Natural killer cell (primary cell): ENCODE measurements around the gene ADD1. TPM values are rescaled to one million over a fixed set of nuclear protein-coding genes. Genes with fewer than 3 reads are reported as not detected.

ENCODE experiments used
- ATAC-seq, 3 donors: fragments of 150-1000 bp in 2 of 3; fragments of 200-7000 bp in 1 of 3; cut with Tn5 transposase; 1 replicate in 1 of 3; 2 replicates in 2 of 3; pipeline ENCODE4 v1.10.0; 2021; ENCODE audit warnings: mild to moderate bottlenecking in 2 of 3, moderate library complexity in 2 of 3
- DNase-seq, 2 donors: peaks; one replicate each; pipeline versions ENCODE4 v3.0.0 to v3.0.0-alpha.2; 2013 to 2021; ENCODE audit warnings: mixed read lengths in 1 of 2
- H3K27ac ChIP-seq: one replicate; pipeline ENCODE4 v1.5.1; 2013; ENCODE audit warnings: mild to moderate bottlenecking, low read length
- H3K27me3 ChIP-seq: one replicate; pipeline ENCODE4 v1.6.1; 2013; ENCODE audit warnings: low read length; ENCODE audit not compliant: control insufficient read depth, insufficient read depth
- H3K36me3 ChIP-seq: one replicate; pipeline ENCODE4 v1.6.1; 2013; ENCODE audit warnings: low read length; ENCODE audit not compliant: control insufficient read depth, insufficient read depth
- H3K4me1 ChIP-seq: one replicate; pipeline ENCODE4 v1.6.1; 2013; ENCODE audit warnings: low read length; ENCODE audit not compliant: control insufficient read depth, insufficient read depth
- H3K4me3 ChIP-seq: one replicate; pipeline ENCODE4 v1.5.1; 2013; ENCODE audit warnings: low read length
- H3K9me3 ChIP-seq: one replicate; pipeline ENCODE4 v1.6.1; 2013; ENCODE audit warnings: low read length; ENCODE audit not compliant: control insufficient read depth, insufficient read depth
- H3K27ac Mint-ChIP-seq, 2 donors: one replicate each; pipeline ENCODE4 v1.8.0; 2022; ENCODE audit warnings: mild to moderate bottlenecking in 2 of 2, mixed read lengths in 2 of 2, moderate library complexity in 1 of 2
- H3K27me3 Mint-ChIP-seq, 2 donors: one replicate each; pipeline ENCODE4 v1.8.0; 2022; ENCODE audit warnings: low read depth in 2 of 2, mixed read lengths in 2 of 2
- H3K36me3 Mint-ChIP-seq: one replicate; pipeline ENCODE4 v1.8.0; 2022; ENCODE audit warnings: mixed read lengths
- H3K4me1 Mint-ChIP-seq, 2 donors: one replicate each; pipeline ENCODE4 v1.8.0; 2022; ENCODE audit warnings: mixed read lengths in 2 of 2
- H3K4me3 Mint-ChIP-seq: one replicate; pipeline ENCODE4 v1.8.0; 2022; ENCODE audit warnings: mild to moderate bottlenecking, moderate library complexity, mixed read lengths
- H3K9me3 Mint-ChIP-seq, 2 donors: one replicate each; pipeline ENCODE4 v1.8.0; 2022; ENCODE audit warnings: mixed read lengths in 2 of 2
- CTCF ChIP-seq: fragments of 200-600 bp; IDR thresholded peaks from one replicate; pipeline ENCODE4 v1.8.0; 2022; ENCODE audit warnings: antibody characterized with exemption
- WGBS: methylation state at CpG from one replicate; pipeline ENCODE4 v1.1.7; 2013; ENCODE audit warnings: missing lambda C conversion rate; ENCODE audit not compliant: insufficient coverage; 5-methylcytosine and 5-hydroxymethylcytosine counted together
- intact Hi-C: fragments of 100-400 bp; cut with micrococcal nuclease; formaldehyde crosslinking; loops from one replicate; pipeline ENCODE4 v1.14.2; 2022
- total RNA-seq, 4 donors: library from RNA; stranded (reverse); fragments of 120-200 nt in 1 of 4; gene quantifications; one replicate each; pipeline versions ENCODE4 v1.2.3 to v1.2.4, GENCODE V29; 2013 to 2022

ADD1 gene
- total RNA-seq, 3 donors from 2014 or later (not counting 1 experiment from before 2014, with no cell fraction given): 383 to 465 (median 452) TPM

DNA sequence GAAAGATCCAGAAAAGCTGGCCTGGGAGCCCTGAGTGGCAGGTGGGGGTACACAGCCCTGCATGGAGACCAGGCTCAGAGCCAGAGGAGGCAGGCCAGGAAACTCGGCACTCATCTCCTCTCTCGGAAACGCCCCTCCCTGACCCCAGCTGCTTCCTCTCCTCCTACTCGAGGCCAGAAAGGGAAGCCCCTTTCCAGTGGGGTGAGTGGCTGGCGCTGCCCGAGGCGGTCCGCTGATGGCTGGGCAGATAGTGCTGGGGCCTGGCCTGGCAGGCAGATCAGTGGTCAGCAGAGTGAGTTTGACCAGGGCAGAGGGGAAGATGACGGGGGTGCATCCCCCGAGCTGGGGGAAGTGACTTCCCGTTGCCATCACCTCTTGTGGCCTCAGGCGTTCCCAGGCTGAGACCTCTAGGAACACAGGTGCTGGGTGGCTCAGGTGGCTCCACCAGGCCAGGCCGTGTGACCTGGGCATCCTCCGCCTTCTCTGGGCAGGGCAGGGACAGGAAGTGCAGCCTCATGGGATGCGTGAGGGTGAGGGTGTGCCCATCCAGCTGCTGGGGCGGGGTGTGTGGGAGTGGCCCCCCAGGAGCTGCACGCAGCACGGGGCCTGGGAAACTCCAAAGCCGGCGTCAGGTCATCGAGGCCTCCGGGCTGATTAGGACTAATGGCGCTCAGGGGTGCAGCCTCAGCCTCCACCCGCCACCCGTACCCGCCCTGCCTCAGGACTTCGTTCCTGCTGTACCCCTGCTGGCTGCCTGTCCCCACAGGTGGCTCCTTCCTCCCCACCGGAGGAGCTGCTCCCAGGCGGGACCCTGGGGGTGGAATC lies 45.0 kb upstream of the ADD1 start:
- H3K4me1 ChIP-seq: peaks cover 86% of the 10 kb centered on the region
- 23% methylated on average over 29 of the region's 29 CpGs for WGBS
- H3K36me3 ChIP-seq: no peaks in the 10 kb centered on the region
- no peaks in the 10 kb centered on the region for H3K9me3 ChIP-seq
- H3K4me1 Mint-ChIP-seq: peaks cover 29 to 50% of the 10 kb centered on the region in 2 donors
- H3K27ac ChIP-seq: peak overlapping the region; percentile 78
- no peaks in the 10 kb centered on the region for H3K9me3 Mint-ChIP-seq
- H3K27ac Mint-ChIP-seq: peak overlapping the region; percentile 71 to 80
- no peak for TF ChIP-seq CTCF
- no peaks in the 10 kb centered on the region for H3K27me3 Mint-ChIP-seq
- intact Hi-C loops: no loop called here
- H3K4me3 ChIP-seq: peak overlapping the region; percentile 18
- H3K36me3 Mint-ChIP-seq: no peaks in the 10 kb centered on the region
- DNase-seq (peak in 1 of 2 donors; percentile 73), ATAC-seq (peak; percentile 45 to 67 (median 51))
- peak overlapping the region; percentile 60 for H3K4me3 Mint-ChIP-seq
- no peaks in the 10 kb centered on the region for H3K27me3 ChIP-seq

GRCh38 chr4:2799224-2799911 lies 44.3 kb upstream of the ADD1 start:
- H3K4me3 Mint-ChIP-seq: peak overlapping the region; percentile 58
- Histone ChIP-seq H3K4me1 (peaks cover 83% of the 10 kb centered on the region), H3K9me3 (no peaks in the 10 kb centered on the region), H3K27ac (peak overlapping the region; percentile 78), H3K36me3 (no peaks in the 10 kb centered on the region), H3K4me3 (peak overlapping the region; percentile 18), H3K27me3 (no peaks in the 10 kb centered on the region)
- peak overlapping the region in 1 of 2 donors; percentile 80 for H3K27ac Mint-ChIP-seq
- peaks cover 24 to 42% of the 10 kb centered on the region in 2 donors for H3K4me1 Mint-ChIP-seq
- no peaks in the 10 kb centered on the region for H3K27me3 Mint-ChIP-seq
- no peak for ATAC-seq
- WGBS: 44% methylated on average over 14 of the region's 14 CpGs
- no peaks in the 10 kb centered on the region for H3K36me3 Mint-ChIP-seq
- no peaks in the 10 kb centered on the region for H3K9me3 Mint-ChIP-seq
- TF ChIP-seq CTCF: no peak
- intact Hi-C loops: no loop called here
- no peak for DNase-seq

DNA sequence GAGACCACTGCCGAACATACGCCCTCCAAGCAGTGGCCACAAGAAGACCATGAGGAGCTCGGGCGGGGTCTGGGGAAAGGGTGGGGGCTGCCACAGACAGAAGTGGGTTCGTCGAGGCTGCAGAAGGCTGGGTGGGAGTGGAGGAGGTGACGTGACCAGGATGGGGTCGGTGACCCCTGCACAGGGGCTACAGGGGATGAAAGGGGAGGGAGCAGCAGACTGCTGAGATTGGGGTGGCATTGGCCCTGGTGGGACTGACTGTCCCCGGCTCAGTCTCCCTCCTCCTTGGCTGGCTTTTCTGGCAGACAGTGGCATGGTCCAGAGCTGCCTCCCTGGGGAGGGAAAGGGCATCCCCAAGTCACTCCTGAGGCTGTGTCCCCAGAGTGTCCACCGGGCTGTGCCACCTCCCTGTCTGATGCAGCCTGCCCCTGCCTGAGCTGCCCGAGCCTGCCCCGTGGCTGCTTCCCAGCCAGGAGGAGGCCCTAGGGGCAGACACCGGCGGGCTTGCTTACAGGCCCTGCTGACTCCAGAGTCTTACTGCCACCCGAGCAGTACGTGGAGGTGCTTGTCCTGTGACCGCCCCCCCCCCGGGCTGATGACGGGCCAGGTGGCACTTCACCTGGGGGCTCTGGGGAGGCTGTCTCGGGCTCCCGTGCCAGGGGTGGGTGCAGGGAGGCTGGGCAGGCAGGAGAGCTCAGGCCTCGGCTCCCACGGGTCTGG lies 43.5 kb upstream of the ADD1 start:
- intact Hi-C loops: no loop called here

More for the DNA sequence above, 43.5 kb upstream of the ADD1 start:
- 80% methylated on average over 23 of the region's 23 CpGs for WGBS
- H3K4me1 Mint-ChIP-seq: peaks cover 19 to 42% of the 10 kb centered on the region in 2 donors
- no peaks in the 10 kb centered on the region for H3K9me3 Mint-ChIP-seq
- Histone ChIP-seq H3K27me3 (no peaks in the 10 kb centered on the region), H3K9me3 (no peaks in the 10 kb centered on the region), H3K36me3 (no peaks in the 10 kb centered on the region), H3K4me3 (peak overlapping the region; percentile 18), H3K4me1 (peaks cover 83% of the 10 kb centered on the region), H3K27ac (peak overlapping the region; percentile 78)
- H3K27me3 Mint-ChIP-seq: no peaks in the 10 kb centered on the region
- peak overlapping the region in 1 of 2 donors; percentile 64 for H3K27ac Mint-ChIP-seq
- DNase-seq (no peak), ATAC-seq (no peak)
- H3K4me3 Mint-ChIP-seq: peak overlapping the region; percentile 55
- no peak for TF ChIP-seq CTCF
- H3K36me3 Mint-ChIP-seq: no peaks in the 10 kb centered on the region
